Measurements from ENCODE around the gene FTCD. TPM values are rescaled to one million over a fixed set of nuclear protein-coding genes. Genes with fewer than 3 reads are reported as not detected.
"Not testable (repeated sequence)": the region's sequence is repeated elsewhere in the genome, so short reads cannot be mapped to it uniquely, and the experiment has no call there.

FTCD gene
- total RNA-seq, 1 donor from 2014 or later = 0.92 TPM

GRCh38 chr21:46188226-46189212 lies 33.1 kb upstream of the FTCD start:
- DNase-seq = peak; percentile 45

DNA sequence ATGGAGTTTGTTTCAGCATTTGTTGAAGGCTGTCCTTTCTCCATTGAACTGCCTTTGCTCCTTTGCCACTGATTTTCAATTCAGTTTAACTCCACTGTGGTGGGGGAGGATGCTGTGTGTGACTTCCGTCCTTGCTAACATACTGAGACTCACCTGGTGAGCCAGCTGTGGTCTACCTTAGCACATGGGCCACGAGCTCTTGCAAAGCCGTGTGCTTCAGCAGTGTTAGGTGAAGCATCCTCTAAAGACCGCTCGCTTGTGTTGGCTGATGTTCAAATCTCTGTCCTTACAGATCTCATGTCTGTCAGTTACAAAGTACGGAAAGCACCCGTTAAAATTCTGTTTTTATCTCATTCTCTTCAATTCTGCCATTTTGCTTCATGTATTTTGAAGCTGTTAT lies 32.4 kb upstream of the FTCD start:
- no peak for DNase-seq

DNA sequence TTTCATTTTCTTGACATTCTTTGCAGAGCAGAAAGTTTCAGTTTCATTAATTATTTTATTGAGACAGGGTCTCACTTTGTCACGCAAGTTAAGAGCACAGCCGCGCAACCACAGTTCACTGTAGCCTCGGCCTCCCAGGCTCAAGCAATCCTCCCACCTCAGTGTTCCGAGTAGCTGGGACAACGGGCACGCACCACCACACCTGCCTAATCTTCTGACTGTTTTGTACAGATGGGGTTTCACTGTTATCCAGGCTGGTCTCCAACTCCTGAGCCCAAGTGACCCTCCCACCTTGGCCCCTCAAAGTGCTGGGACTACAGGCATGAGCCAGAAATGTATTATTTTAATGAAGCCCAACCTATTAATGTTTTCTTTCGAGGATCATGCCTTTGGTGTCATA lies 31.9 kb upstream of the FTCD start:
- DNase-seq = no peak

DNA sequence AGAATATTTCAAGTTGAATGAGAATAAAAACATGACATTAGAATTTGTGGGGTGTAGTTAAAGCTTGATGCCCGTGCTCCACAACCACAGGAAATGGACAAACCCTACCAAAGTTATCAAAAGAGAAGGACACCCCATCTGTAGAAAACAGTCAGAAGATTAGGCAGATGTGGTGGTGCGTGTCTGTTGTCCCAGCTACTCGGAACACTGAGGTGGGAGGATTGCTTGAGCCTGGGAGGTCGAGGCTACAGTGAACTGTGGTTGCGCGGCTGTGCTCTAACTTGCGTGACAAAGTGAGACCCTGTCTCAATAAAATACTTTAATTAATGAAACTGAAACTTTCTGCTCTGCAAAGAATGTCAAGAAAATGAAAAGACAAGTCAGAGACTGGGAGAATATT lies 30.3 kb upstream of the FTCD start:
- no peak for DNase-seq

- DNase-seq = peak; percentile 83
These were observed 29.5 kb upstream of the FTCD start for GRCh38 chr21:46184625-46185555.

GRCh38 chr21:46183910-46184624 lies 28.7 kb upstream of the FTCD start, which contains the start of gene SPATC1L:
TSS of gene SPATC1L (minus strand) at chr21:46184459. CDS start at chr21:46182816, 1,643 bp downstream.
- DNase-seq = peak; percentile 80

- not testable (repeated sequence) for DNase-seq
These were observed 28.0 kb upstream of the FTCD start for GRCh38 chr21:46183337-46183909.

GRCh38 chr21:46182548-46183336 lies 27.4 kb upstream of the FTCD start:
- no peak for DNase-seq

- DNase-seq = no peak
These were observed 26.7 kb upstream of the FTCD start for GRCh38 chr21:46181953-46182547.

DNA sequence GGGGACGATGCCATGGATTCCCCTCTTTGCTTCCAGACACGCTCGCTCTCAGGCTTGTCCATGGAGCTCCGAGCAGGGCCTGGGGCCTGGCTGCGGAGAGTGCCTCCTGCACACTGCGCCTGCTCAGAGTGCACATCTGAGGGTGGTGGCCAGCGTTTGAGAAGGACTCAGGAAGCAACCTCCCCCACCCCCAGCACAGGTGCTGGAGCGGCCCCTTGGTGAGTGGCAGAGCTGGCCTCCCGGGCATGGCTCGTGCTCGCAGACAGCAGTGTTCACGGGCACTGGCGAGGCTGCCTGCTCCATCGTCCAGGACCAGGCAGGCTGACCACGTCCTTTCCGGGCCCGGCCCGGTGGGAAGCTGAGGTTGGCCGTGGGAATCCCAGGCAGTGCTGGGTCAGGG lies 26.1 kb upstream of the FTCD start:
- DNase-seq = no peak

- no peak for DNase-seq
These were observed 25.5 kb upstream of the FTCD start for GRCh38 chr21:46180778-46181391.

DNA sequence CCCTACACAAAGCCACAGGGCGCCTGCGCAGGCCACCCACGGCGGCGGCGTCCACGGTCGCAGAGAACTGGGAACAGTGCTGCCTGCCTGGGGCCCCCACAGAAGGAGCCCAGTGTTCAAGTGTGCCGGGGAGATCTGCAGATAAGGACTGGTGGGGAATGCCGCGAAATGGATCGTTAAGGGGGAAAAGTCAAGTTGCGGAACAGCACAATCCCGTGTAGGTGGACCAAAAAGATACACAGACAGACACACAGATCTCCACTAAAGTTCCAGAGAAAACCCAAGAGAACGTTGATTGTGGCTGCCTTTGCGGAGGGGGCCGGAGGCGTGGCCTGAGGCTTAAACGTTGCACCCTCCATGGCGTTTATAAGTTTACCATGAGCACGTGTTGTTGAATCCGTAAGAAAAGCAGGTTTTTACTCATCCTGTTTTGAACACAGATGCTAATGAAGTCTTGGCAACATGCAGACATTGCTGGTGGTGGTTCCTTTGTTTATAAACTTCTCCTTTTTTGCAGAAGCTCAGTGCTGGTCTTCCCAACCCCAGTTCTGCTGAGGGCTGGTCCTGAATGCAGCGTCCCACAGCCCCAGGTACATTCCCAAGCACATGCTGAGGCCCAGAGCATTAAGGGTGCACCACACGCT lies 24.8 kb upstream of the FTCD start:
- DNase-seq = no peak

- no peak for DNase-seq
These were observed 24.3 kb upstream of the FTCD start for GRCh38 chr21:46179708-46180078.

GRCh38 chr21:46178961-46179360 lies 23.6 kb upstream of the FTCD start:
- DNase-seq = no peak

DNA sequence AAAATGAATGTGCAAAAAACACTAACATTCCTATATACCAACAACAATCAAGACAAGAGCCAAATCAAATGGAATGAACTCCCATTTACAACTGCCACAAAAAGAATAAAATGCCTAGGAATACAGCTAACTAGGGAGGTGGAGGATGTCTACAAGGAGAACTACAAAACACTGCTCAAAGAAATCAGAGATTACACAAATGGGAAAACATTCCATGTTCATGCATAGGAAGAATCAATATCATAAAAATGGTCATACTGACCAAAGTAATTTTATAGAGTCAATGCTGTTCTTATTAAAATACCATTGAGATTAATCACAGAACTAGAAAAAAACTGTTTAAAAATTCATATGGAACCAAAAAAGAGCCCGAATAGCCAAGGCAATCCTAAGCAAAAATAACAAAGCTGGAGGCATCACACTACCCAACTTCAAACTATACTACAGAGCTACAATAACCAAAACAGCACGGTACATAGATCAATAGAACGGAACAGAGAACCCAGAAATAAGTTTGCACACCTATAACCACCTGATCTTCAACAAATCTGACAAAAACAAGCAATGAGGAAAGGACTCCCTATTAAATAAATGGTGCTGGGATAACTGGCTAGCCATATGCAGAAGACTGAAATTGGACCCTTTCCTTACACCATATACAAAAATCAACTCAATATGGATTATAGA lies 21.2 kb upstream of the FTCD start:
- DNase-seq = not testable (repeated sequence)

- DNase-seq = no peak
These were observed 18.2 kb upstream of the FTCD start for GRCh38 chr21:46173573-46173972.

GRCh38 chr21:46172863-46173528 lies 17.6 kb upstream of the FTCD start:
- DNase-seq = no peak

Measured in tongue (tissue), 2 donors.